GM19463 (cell line): ENCODE measurements around the gene FOXB2.

Experiments used
- ATAC-seq: cut with Tn5 transposase; IDR thresholded peaks from one replicate; pipeline ENCODE4 v1.9.1; 2021; ENCODE audit warnings: mild to moderate bottlenecking, moderate library complexity; ENCODE audit not compliant: unreplicated experiment

Gene FOXB2

GRCh38 chr9:77063645-77064285 lies 44.3 kb downstream of the FOXB2 start:
- ATAC-seq, result no peak

GRCh38 chr9:77066388-77066787 lies 46.9 kb downstream of the FOXB2 start:
- no peak for ATAC-seq
